ENCODE results near the gene TMOD3. TPM values are rescaled to one million over a fixed set of nuclear protein-coding genes. Genes with fewer than 3 reads are reported as not detected.

The TMOD3 gene
- 33.6 and 41.2 TPM in 2 replicates for total RNA-seq

DNA sequence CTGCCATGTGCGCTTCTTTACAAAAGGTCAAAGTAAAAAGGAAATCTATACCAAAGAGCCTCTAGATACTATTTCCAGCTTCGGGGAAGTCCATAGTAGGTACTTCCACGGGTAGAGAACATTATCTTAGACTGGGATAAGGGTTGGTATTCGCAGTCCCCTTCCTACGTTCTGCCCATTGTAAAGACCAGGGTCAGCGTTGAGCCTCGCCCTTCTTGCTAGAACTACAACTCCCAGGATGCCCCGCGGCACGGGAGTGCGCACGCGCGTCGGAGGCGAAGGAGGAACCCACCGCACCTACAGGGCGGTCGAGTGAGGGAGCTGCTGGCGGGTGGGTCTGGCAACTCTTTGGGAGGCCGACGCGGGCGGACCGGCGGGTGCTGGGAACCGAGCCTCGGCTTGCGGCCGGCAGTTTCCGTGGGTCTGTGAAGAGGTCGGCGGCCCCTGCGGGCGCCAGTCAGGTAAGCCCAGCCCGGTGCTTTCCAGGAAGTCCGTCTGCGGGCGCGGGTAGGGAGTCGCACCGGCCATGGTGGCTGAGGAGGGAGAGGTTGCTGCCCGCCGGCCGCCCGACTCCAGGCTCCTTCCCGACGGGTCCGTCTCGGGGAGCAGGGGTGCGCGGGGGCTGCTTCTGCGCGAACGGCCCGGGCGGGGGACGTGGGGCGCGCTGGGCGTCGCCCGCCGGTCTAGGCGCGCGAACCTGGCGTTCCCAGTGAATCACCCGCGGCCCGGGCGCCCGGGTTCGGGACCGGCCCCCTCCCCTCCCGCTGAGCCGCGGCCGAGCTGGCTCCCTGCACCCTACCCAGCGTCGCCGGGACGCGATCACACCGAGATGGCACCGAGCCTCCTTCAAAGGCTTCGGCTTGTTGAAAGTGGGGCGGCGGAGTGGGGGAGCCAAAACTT is at the start of gene TMOD3:
Gene TMOD3, plus strand, starts transcription at position 278 of the 900 bp plus-strand sequence. CDS start 33,232 bp downstream, outside the sequence.

Other genes starting within 250 kb of the TMOD3 start
- 23.7 and 40.7 TPM in 2 replicates for gene DMXL2, start 206.9 kb upstream of the TMOD3 start, total RNA-seq
- gene SCG3, start 148.2 kb upstream of the TMOD3 start, total RNA-seq = not detected in 2 replicates
- 3.6 and 6.6 TPM in 2 replicates for gene LYSMD2, start 92.0 kb upstream of the TMOD3 start, total RNA-seq
- 9.0 and 9.3 TPM in 2 replicates for gene TMOD2, start 78.1 kb upstream of the TMOD3 start, total RNA-seq
- 23.8 and 35.6 TPM in 2 replicates for gene LEO1, start 142.1 kb downstream of the TMOD3 start, total RNA-seq
- gene MAPK6, start 189.6 kb downstream of the TMOD3 start, total RNA-seq = 49.1 and 56.7 TPM in 2 replicates

Measured in smooth muscle cell of trachea (primary cell).